Activated CD8-positive, alpha-beta memory T cell treated with anti-CD3 and anti-CD28 coated beads for 48 hours (primary cell): Measurements from ENCODE around the gene BANP.
"Not testable (repeated sequence)": the region's sequence is repeated elsewhere in the genome, so short reads cannot be mapped to it uniquely, and the experiment has no call there.

ENCODE experiments used
- DNase-seq, 3 experiments: peaks; one replicate each; pipeline ENCODE4 v3.0.0-alpha.2; 2020; ENCODE audit warnings: low read depth in 2 of 3, low spot score in 2 of 3

BANP gene, protein sequence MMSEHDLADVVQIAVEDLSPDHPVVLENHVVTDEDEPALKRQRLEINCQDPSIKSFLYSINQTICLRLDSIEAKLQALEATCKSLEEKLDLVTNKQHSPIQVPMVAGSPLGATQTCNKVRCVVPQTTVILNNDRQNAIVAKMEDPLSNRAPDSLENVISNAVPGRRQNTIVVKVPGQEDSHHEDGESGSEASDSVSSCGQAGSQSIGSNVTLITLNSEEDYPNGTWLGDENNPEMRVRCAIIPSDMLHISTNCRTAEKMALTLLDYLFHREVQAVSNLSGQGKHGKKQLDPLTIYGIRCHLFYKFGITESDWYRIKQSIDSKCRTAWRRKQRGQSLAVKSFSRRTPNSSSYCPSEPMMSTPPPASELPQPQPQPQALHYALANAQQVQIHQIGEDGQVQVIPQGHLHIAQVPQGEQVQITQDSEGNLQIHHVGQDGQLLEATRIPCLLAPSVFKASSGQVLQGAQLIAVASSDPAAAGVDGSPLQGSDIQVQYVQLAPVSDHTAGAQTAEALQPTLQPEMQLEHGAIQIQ

GRCh38 chr16:87950765-87951551 lies at the start of gene BANP:
TSS of gene BANP (plus strand) at chr16:87951434. CDS start at chr16:87975116, 23,682 bp downstream.
- peak; percentile 89 to 93 (median 91) for DNase-seq

GRCh38 chr16:87904963-87905362 lies 46.3 kb upstream of the BANP start:
- DNase-seq: not testable (repeated sequence)

DNA sequence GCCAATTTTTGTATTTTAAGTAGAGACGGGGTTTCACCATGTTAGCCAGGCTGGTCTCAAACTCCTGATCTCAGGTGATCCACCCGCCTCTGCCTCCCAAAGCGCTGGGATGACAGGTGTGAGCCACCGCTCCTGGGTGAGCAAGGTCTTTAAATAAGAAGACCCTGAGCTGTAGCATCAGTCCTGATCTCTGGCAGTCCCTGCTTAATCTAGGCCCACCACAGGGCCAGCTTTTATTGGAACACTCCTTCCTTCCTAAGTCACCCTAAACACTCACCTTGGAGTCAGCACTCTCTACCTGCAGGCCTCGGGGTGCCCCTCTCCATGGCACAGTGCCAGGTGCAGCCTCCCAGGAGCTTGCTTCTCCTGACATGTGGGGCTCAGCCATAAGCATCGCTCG lies 45.7 kb upstream of the BANP start:
- DNase-seq: not testable (repeated sequence)

GRCh38 chr16:87908101-87908500 lies 43.1 kb upstream of the BANP start:
- not testable (repeated sequence) for DNase-seq

DNA sequence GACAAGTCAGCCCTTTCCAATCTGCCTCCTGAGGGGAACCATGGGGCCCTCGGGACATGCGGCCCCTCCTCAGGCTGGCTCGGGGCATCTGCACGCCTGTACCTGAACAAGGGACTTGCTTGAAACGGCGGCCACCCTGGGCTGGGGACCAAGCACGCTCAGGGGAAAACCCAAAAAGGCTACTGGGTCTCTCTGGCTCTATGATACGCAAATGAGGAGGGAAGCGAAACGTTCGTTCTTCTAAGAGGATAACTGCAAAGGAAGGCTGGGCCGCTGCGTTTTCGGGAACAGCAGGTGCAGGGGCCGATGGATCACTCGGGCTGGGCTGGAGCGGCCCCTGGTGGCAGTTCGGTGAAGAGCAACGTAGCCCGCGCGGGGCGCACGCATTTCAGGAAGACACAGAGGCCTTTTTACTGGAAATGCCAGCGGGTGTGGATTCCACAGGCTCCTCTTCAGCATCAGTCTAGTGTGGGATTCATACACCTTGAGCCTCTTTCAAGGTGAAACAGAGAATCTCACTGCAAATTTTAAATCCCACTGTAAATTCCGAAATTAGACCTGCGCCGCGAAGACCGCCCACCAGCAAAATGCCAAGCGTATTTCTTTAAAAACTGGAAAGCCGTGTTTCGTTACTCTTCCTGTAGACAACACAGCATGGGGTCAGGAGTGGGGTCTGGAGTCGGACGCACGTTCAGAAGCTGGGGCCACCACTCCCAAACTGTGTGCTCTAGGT lies 41.9 kb upstream of the BANP start:
- DNase-seq: peak; percentile 65 to 92 (median 91)

DNA sequence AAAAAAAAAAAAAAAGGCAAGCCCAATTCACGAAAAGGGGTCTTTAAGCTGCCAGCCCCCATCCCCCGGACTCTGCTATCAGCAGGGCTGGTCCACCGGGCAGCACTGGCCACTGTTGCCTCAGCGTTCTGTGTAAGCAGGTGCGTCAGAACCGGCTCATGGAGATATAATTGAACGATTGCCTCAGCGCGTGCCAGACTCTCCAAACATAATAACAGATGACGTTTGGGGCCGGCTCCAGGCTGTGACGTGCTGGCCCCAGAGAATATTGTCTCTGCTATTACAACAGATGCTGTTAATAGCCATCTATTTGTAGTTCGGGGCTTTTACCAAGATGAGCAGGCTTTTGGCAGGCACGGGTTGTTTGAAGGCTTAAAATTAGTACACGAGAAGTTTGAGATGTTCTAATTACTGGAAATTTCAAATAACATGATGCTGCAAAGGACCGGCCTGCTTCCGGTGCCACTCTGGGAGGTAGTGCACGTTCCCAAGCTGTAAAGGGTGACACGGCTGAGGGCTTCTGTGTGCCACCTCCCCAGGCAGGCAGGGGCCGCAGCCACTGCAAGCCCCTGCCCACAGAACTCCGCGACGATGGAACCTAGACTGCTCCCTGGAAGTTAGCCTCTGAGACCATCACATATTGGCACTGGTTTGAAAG lies 40.0 kb upstream of the BANP start:
- DNase-seq: not testable (repeated sequence)

DNA sequence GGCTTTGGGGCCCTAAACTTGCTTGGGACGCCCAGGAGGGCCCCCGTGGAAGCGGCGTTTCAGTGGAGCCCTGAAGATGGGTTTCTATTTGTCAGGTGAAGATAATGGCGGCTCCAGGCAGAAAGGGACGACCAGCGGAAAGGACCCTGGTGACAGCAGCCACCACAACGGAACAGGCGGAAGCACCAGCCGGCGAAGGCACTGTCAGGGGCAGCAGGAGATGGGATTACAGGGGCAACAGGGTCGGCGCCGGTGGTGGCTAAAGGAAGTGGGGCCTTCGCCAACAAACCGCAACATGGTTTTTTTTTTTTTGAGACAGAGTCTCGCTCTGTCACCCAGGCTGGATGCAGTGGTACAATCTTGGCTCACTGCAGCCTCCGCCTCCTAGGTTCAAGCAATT lies 38.5 kb upstream of the BANP start:
- DNase-seq: not testable (repeated sequence)

GRCh38 chr16:87914021-87914725 lies 37.1 kb upstream of the BANP start:
- DNase-seq: not testable (repeated sequence)

GRCh38 chr16:87914812-87915211 lies 36.4 kb upstream of the BANP start:
- no peak for DNase-seq

- no peak for DNase-seq
These were observed 33.7 kb upstream of the BANP start for GRCh38 chr16:87917503-87917902.

DNA sequence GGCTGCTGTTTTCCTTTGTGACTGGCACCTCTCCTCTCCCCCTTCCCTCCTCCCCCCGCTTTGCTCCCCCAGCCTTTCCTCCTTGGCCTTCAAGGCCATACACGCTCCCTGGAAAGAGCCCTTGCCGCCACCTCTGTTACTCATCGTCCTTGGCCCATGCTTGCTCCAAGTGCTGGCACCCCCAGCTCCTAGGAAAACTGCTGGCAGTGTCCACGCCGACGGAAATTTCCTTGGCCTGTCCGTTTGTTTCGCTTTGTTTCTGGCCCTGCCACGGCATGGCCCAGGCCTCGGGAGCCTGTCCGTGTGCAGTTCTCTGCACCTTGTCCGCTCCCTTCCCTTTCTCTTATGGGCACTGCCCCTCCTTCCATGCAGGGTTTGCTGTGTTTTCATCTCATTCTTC lies 32.9 kb upstream of the BANP start:
- DNase-seq: no peak

- no peak for DNase-seq
These were observed 32.2 kb upstream of the BANP start for GRCh38 chr16:87918866-87919680.

GRCh38 chr16:87919681-87919994 lies 31.6 kb upstream of the BANP start:
- no peak for DNase-seq

DNA sequence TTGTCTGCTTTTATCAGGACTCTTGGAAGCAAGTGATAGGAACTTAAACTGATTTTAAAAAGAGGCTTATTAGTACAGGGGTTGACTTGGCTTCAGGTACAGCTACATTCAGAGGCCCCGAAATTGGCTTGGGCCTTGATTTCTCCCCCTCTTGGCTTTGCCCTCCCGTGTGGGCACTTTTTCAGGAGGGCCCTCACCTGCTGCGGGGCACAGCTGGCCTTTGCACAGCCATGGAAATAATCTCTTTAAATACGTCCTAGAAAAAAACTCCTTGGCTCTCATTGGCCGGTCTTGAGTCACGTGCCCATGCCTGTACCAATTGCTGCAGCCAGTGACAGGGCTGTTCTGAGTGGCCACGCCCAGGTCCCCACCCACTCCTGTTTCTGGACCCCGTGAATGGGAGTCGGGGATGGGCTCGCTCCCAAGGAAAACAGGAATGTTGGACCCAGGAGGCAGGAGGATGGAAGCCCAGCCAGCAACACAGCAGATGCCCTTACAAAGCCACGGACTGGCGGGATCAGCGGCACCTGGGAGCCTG lies 29.9 kb upstream of the BANP start:
- DNase-seq: no peak

GRCh38 chr16:87922250-87922871 lies 28.9 kb upstream of the BANP start:
- DNase-seq: no peak

- DNase-seq: no peak
These were observed 27.0 kb upstream of the BANP start for GRCh38 chr16:87924041-87924810.

- DNase-seq: no peak
These were observed 26.2 kb upstream of the BANP start for GRCh38 chr16:87924811-87925670.
